ENCODE measurements around the gene TEX53. TPM values are rescaled to one million over a fixed set of nuclear protein-coding genes. Genes with fewer than 3 reads are reported as not detected.

Gene TEX53
- polyA plus RNA-seq, 1 of the 3 experiments (the other 2 are of a cell fraction) = not detected

DNA sequence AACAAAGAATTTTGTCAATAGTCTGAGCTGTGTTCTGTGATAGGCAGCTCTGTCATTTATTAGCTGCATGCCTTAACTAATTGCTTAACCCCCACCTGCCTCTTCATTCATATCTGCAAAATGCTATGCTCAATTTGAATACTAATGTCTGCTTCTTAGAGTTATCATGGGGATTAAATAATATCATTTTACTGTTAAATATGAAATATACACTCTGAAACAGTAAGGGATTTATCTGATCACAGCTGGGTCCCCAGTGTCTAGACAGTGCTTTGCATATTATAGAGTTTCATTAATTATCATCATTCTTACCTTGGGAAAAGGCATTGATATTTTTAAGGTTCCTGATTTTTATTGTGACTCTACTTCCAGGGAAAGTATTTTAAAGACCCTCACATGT is 12.4 kb upstream of the TEX53 start:
- H3K4me1 ChIP-seq (ENCODE audit: control insufficient read depth in 1 of 2, insufficient read depth in 2 of 2, low read depth in 1 of 2, low read length in 1 of 2) = no peaks in the 10 kb centered on the region
- DNase-seq = no peak
- no peaks in the 10 kb centered on the region for H3K9me2 ChIP-seq
- H3K27ac ChIP-seq (ENCODE audit: low read depth in 2 of 2, low read length in 1 of 2) = no peak overlapping the region
- no peak overlapping the region for H3K4me3 ChIP-seq (ENCODE audit: low read depth in 2 of 2, low read length in 1 of 2)
- no peaks in the 10 kb centered on the region for H3K36me3 ChIP-seq (replicated peaks in 1 of 2; ENCODE audit: control insufficient read depth in 1 of 2, insufficient read depth in 2 of 2, low read length in 1 of 2)
- H3F3A ChIP-seq (replicated peaks; ENCODE audit: insufficient read depth) = no peaks in the 10 kb centered on the region
- no peaks in the 10 kb centered on the region for H3K27me3 ChIP-seq (ENCODE audit: insufficient read depth)
- H4K20me1 ChIP-seq (ENCODE audit: insufficient read depth) = no peaks in the 10 kb centered on the region
- H3K4me2 ChIP-seq = no peak overlapping the region
- ChIA-PET CTCF (interaction anchor here (1.7 kb wide), 1 partner anchor 11 kb away, joined by 10 read pairs; the partner anchor contains the start of gene TEX48), POLR2A (no interaction called here)
- H3K9ac ChIP-seq = no peak overlapping the region
- no peaks in the 10 kb centered on the region for H3K79me2 ChIP-seq (ENCODE audit: insufficient read depth)
- TF ChIP-seq ELF1 (IDR thresholded peaks at IDR 0.05) = no peak
- TF ChIP-seq SMC3 (IDR thresholded peaks at IDR 0.05; ENCODE audit: low read depth, low read length) = no peak
- no peak for TF ChIP-seq ZBTB33 (IDR thresholded peaks at IDR 0.05; ENCODE audit: borderline replicate concordance, low read depth)
- no peak for TF ChIP-seq FOSL2 (IDR thresholded peaks at IDR 0.05; ENCODE audit: borderline replicate concordance, low read depth)
- no peak for TF ChIP-seq NFIC (IDR thresholded peaks at IDR 0.05; ENCODE audit: borderline replicate concordance)
- no peak for TF ChIP-seq MAX (IDR thresholded peaks at IDR 0.05; ENCODE audit: low read depth)
- no peak for TF ChIP-seq EP300 (IDR thresholded peaks at IDR 0.05; ENCODE audit: borderline replicate concordance in 1 of 2, low read depth in 1 of 2, low read length in 1 of 2)
- no peak for TF ChIP-seq YY1 (IDR thresholded peaks at IDR 0.05; ENCODE audit: low read depth)
- no peak for TF ChIP-seq CHD2 (IDR thresholded peaks at IDR 0.05; ENCODE audit: low read length, partially characterized antibody)
- no peak for TF ChIP-seq RAD21 (IDR thresholded peaks at IDR 0.05; ENCODE audit: low read length)
- no peak for TF ChIP-seq JUND (IDR thresholded peaks at IDR 0.05)
- no peak for TF ChIP-seq MEF2A (IDR thresholded peaks at IDR 0.05; ENCODE audit: borderline replicate concordance, low read depth)
- no peak for TF ChIP-seq FOXM1 (IDR thresholded peaks at IDR 0.05; ENCODE audit: low read depth)
- H3K9me3 ChIP-seq = no peaks in the 10 kb centered on the region
- no peak overlapping the region for H2AFZ ChIP-seq (ENCODE audit: low read depth)

DNA sequence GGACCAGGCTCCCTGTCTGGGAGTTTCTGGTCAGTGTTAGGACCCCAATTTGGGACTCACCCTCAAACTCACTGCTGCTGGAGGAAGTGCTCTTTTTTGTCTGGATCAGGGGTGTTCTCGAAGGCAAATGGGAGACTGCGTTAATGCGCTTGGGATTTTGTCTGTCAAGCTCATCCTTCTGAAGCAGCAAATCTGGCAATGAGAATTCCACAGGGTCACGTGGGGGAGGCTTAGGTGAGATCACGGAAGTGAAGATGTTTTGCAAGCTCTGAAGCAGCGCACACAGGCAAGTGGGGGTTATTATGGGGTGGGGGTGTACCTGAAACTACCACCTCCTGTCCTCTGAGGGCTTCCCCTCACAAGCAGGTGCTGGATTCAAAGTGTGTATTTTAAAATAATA is 10.5 kb upstream of the TEX53 start:
- TF ChIP-seq PBX3 (IDR thresholded peaks at IDR 0.05) = no peak
- TF ChIP-seq, protein P1, sequence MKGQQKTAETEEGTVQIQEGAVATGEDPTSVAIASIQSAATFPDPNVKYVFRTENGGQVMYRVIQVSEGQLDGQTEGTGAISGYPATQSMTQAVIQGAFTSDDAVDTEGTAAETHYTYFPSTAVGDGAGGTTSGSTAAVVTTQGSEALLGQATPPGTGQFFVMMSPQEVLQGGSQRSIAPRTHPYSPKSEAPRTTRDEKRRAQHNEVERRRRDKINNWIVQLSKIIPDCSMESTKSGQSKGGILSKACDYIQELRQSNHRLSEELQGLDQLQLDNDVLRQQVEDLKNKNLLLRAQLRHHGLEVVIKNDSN (IDR thresholded peaks at IDR 0.05; ENCODE audit: borderline replicate concordance, low read depth) = peak; percentile 47
- WGBS (ENCODE audit: low lambda C conversion rate) = 60% methylated on average over 6 of the region's 6 CpGs
- CTCF ChIA-PET = interaction anchor here (1.2 to 4.6 kb wide), 3 partner anchors 13 to 243 kb away, joined by 3 to 29 read pairs (median 6); partner anchors contain the start of gene TEX48

More for the DNA sequence above, 10.5 kb upstream of the TEX53 start:
- no peak for DNase-seq
- Histone ChIP-seq H3K9me2 (no peaks in the 10 kb centered on the region), H3K79me2 (ENCODE audit: insufficient read depth) (no peaks in the 10 kb centered on the region), H3K36me3 (replicated peaks in 1 of 2; ENCODE audit: control insufficient read depth in 1 of 2, insufficient read depth in 2 of 2, low read length in 1 of 2) (no peaks in the 10 kb centered on the region), H3K4me1 (ENCODE audit: control insufficient read depth in 1 of 2, insufficient read depth in 2 of 2, low read depth in 1 of 2, low read length in 1 of 2) (no peaks in the 10 kb centered on the region), H3K27ac (ENCODE audit: low read depth in 2 of 2, low read length in 1 of 2) (no peak overlapping the region), H3K4me3 (ENCODE audit: low read depth in 2 of 2, low read length in 1 of 2) (no peak overlapping the region), H3K4me2 (no peak overlapping the region), H2AFZ (ENCODE audit: low read depth) (no peak overlapping the region), H3K9ac (no peak overlapping the region), H3F3A (replicated peaks; ENCODE audit: insufficient read depth) (peaks cover 3% of the 10 kb centered on the region), H3K9me3 (no peaks in the 10 kb centered on the region), H4K20me1 (ENCODE audit: insufficient read depth) (no peaks in the 10 kb centered on the region), H3K27me3 (ENCODE audit: insufficient read depth) (no peaks in the 10 kb centered on the region)
- POLR2A ChIA-PET = no interaction called here
